Superior temporal gyrus (tissue), 1 donor: ENCODE data around the gene NMNAT3.

Source experiments
- DNase-seq: peaks from one replicate; pipeline ENCODE4 v3.0.0-alpha.2; 2016; ENCODE audit errors: extremely low spot score

The NMNAT3 gene

GRCh38 chr3:139675327-139675726 lies 2.4 kb downstream of the NMNAT3 start:
- DNase-seq: no peak

- no peak for DNase-seq
Measured at GRCh38 chr3:139674571-139675260, 3.1 kb downstream of the NMNAT3 start.

GRCh38 chr3:139672884-139673283 lies 4.9 kb downstream of the NMNAT3 start:
- no peak for DNase-seq

- DNase-seq: no peak
Measured at GRCh38 chr3:139671863-139672646, 5.7 kb downstream of the NMNAT3 start.

- no peak for DNase-seq
Measured at GRCh38 chr3:139671107-139671506, 6.7 kb downstream of the NMNAT3 start.

- DNase-seq: no peak
Measured at GRCh38 chr3:139670196-139670595, 7.6 kb downstream of the NMNAT3 start.

- DNase-seq: no peak
Measured at GRCh38 chr3:139668332-139668731, 9.4 kb downstream of the NMNAT3 start.

GRCh38 chr3:139664958-139665357 lies 12.8 kb downstream of the NMNAT3 start:
- DNase-seq: no peak

- DNase-seq: no peak
Measured at GRCh38 chr3:139660269-139660668, 17.5 kb downstream of the NMNAT3 start.

- no peak for DNase-seq
Measured at GRCh38 chr3:139659511-139659910, 18.3 kb downstream of the NMNAT3 start.

- no peak for DNase-seq
Measured at GRCh38 chr3:139657936-139658335, 19.8 kb downstream of the NMNAT3 start.

GRCh38 chr3:139657434-139657833 lies 20.3 kb downstream of the NMNAT3 start:
- DNase-seq: no peak

- DNase-seq: no peak
Measured at GRCh38 chr3:139655909-139656595, 21.7 kb downstream of the NMNAT3 start.

- DNase-seq: no peak
Measured at GRCh38 chr3:139654637-139655365, 23.0 kb downstream of the NMNAT3 start.

- DNase-seq: no peak
Measured at GRCh38 chr3:139653582-139653981, 24.2 kb downstream of the NMNAT3 start.

- DNase-seq: no peak
Measured at GRCh38 chr3:139652561-139652960, 25.2 kb downstream of the NMNAT3 start.

GRCh38 chr3:139647866-139648435 lies 29.8 kb downstream of the NMNAT3 start:
- DNase-seq: no peak

- no peak for DNase-seq
Measured at GRCh38 chr3:139646512-139646911, 31.3 kb downstream of the NMNAT3 start.

GRCh38 chr3:139642996-139643395 lies 34.8 kb downstream of the NMNAT3 start:
- no peak for DNase-seq

- DNase-seq: no peak
Measured at GRCh38 chr3:139640456-139640855, 37.3 kb downstream of the NMNAT3 start.

- DNase-seq: no peak
Measured at GRCh38 chr3:139639662-139640061, 38.1 kb downstream of the NMNAT3 start.

GRCh38 chr3:139638518-139638917 lies 39.3 kb downstream of the NMNAT3 start:
- DNase-seq: no peak
